Smooth muscle cell (in vitro differentiated cells): ENCODE results near the gene TOP3B. TPM values are rescaled to one million over a fixed set of nuclear protein-coding genes. Genes with fewer than 3 reads are reported as not detected.

Experiments used
- DNase-seq: peaks from one replicate; lab custom pipeline; 2025; ENCODE audit not compliant: unreplicated experiment; lab: John Stamatoyannopoulos, UW
- H2AFZ ChIP-seq: fragments of 200-600 bp; sonication (generic); 2 replicates; pipeline ENCODE4 v1.6.0; 2016; ENCODE audit warnings: antibody characterized with exemption, low read depth, mild to moderate bottlenecking
- H3F3A ChIP-seq: fragments of 200-600 bp; sonication (generic); 2 replicates; pipeline ENCODE4 v1.6.0; 2017; ENCODE audit warnings: antibody characterized with exemption, low read depth
- H3K27ac ChIP-seq: fragments of 200-600 bp; sonication (generic); 2 replicates; pipeline ENCODE4 v1.5.1; 2016; ENCODE audit warnings: low read depth, mild to moderate bottlenecking
- H3K27me3 ChIP-seq: fragments of 200-600 bp; sonication (generic); 2 replicates; pipeline ENCODE4 v1.6.1; 2016; ENCODE audit warnings: low read depth, mild to moderate bottlenecking
- H3K36me3 ChIP-seq: fragments of 200-600 bp; sonication (generic); 2 replicates; pipeline ENCODE4 v1.5.1; 2016; ENCODE audit warnings: low read depth
- H3K4me1 ChIP-seq: fragments of 200-600 bp; sonication (generic); 2 replicates; pipeline ENCODE4 v1.5.1; 2016; ENCODE audit warnings: low read depth
- H3K4me2 ChIP-seq: fragments of 200-600 bp; sonication (generic); 2 replicates; pipeline ENCODE4 v1.6.0; 2016; ENCODE audit warnings: mild to moderate bottlenecking
- H3K4me3 ChIP-seq: fragments of 200-600 bp; sonication (generic); 2 replicates; pipeline ENCODE4 v1.5.1; 2016; ENCODE audit warnings: mild to moderate bottlenecking
- H3K79me2 ChIP-seq: fragments of 200-600 bp; sonication (generic); 2 replicates; pipeline ENCODE4 v1.6.0; 2016; ENCODE audit warnings: low read depth, mild to moderate bottlenecking
- H3K9ac ChIP-seq: fragments of 200-600 bp; sonication (generic); 2 replicates; pipeline ENCODE4 v1.6.0; 2016; ENCODE audit warnings: low read depth
- H3K9me3 ChIP-seq: fragments of 200-600 bp; sonication (generic); replicated peaks from 2 replicates; pipeline ENCODE4 v1.5.1; 2016; ENCODE audit warnings: low read depth
- H4K20me1 ChIP-seq: fragments of 200-600 bp; sonication (generic); 2 replicates; pipeline ENCODE4 v1.6.0; 2016; ENCODE audit warnings: low read depth
- CTCF ChIP-seq: fragments of 200-600 bp; sonication (generic); IDR thresholded peaks from 2 replicates; pipeline ENCODE4 v1.5.1; 2017; ENCODE audit warnings: borderline replicate concordance, mild to moderate bottlenecking, antibody characterized with exemption; ENCODE audit not compliant: insufficient read depth, poor library complexity, severe bottlenecking
- WGBS: methylation state at CpG from one replicate; pipeline ENCODE4 v1.1.7; 2016; ENCODE audit warnings: low lambda C conversion rate; 5-methylcytosine and 5-hydroxymethylcytosine counted together
- polyA plus RNA-seq: library from polyadenylated mRNA; unstranded; fragments of >200 nt; fragmentation: Nextera tagmentation; extraction: Ambion mirVana; gene quantifications from 2 replicates; pipeline ENCODE4 v1.2.1, GENCODE V29; 2016
- total RNA-seq: library from RNA; depleted of rRNA; stranded (reverse); fragments of >200 nt; gene quantifications from 2 replicates; pipeline ENCODE4 v1.2.3, GENCODE V29; 2014

Gene TOP3B
- total and polyA plus RNA-seq, 2 experiments from 2014 or later: 15.2 to 17.6 TPM

- Histone ChIP-seq H3K4me2 (no peak overlapping the region), H2AFZ (no peak overlapping the region), H3K27me3 (no peaks in the 10 kb centered on the region), H3K4me3 (no peak overlapping the region), H3K4me1 (no peaks in the 10 kb centered on the region), H3K27ac (no peak overlapping the region), H3K9ac (no peak overlapping the region), H3K36me3 (no peaks in the 10 kb centered on the region), H3K79me2 (no peaks in the 10 kb centered on the region), H3F3A (no peaks in the 10 kb centered on the region), H4K20me1 (no peaks in the 10 kb centered on the region), H3K9me3 (no peaks in the 10 kb centered on the region)
- 98% methylated on average over 10 of the region's 10 CpGs for WGBS
- TF ChIP-seq CTCF: no peak
- DNase-seq: no peak
Observed at GRCh38 chr22:22018825-22019658, 36.5 kb upstream of the TOP3B start.

GRCh38 chr22:22015631-22016030, 33.0 kb upstream of the TOP3B start:
- no peaks in the 10 kb centered on the region for H4K20me1 ChIP-seq
- H3K4me1 ChIP-seq: no peaks in the 10 kb centered on the region
- no peak overlapping the region for H3K9ac ChIP-seq
- no peak for DNase-seq
- H3K4me3 ChIP-seq: no peak overlapping the region
- 90% methylated on average over 3 of the region's 3 CpGs for WGBS
- peaks cover 4% of the 10 kb centered on the region for H3K27me3 ChIP-seq
- H3K9me3 ChIP-seq: no peaks in the 10 kb centered on the region
- H3K27ac ChIP-seq: no peak overlapping the region
- no peak overlapping the region for H3K4me2 ChIP-seq
- no peaks in the 10 kb centered on the region for H3K79me2 ChIP-seq
- no peak for TF ChIP-seq CTCF
- no peak overlapping the region for H2AFZ ChIP-seq
- no peaks in the 10 kb centered on the region for H3K36me3 ChIP-seq
- H3F3A ChIP-seq: no peaks in the 10 kb centered on the region

- WGBS: 90% methylated on average over 9 of the region's 9 CpGs
- no peak for DNase-seq
- Histone ChIP-seq H3K27me3 (peaks cover 17% of the 10 kb centered on the region), H3K9me3 (no peaks in the 10 kb centered on the region), H3F3A (no peaks in the 10 kb centered on the region), H4K20me1 (no peaks in the 10 kb centered on the region), H3K4me3 (no peak overlapping the region), H2AFZ (no peak overlapping the region), H3K27ac (no peak overlapping the region), H3K4me2 (no peak overlapping the region), H3K4me1 (no peaks in the 10 kb centered on the region), H3K9ac (no peak overlapping the region), H3K36me3 (no peaks in the 10 kb centered on the region), H3K79me2 (no peaks in the 10 kb centered on the region)
- TF ChIP-seq CTCF: no peak
Observed at GRCh38 chr22:22014285-22014659, 31.7 kb upstream of the TOP3B start.
